GM12891 (cell line): Measurements from ENCODE around the gene ADAMTS19.

Source experiments
- PAX5 ChIP-seq: IDR thresholded peaks from 2 replicates; pipeline ENCODE4 v1.6.1; 2011; ENCODE audit warnings: low read length, moderate library complexity, mild to moderate bottlenecking; ENCODE audit not compliant: insufficient read depth, severe bottlenecking
- POLR2A ChIP-seq: IDR thresholded peaks from 2 replicates; pipeline ENCODE4 v1.6.1; 2011; ENCODE audit warnings: low read depth, low read length, control low read depth
- POLR2AphosphoS5 ChIP-seq: IDR thresholded peaks from 2 replicates; pipeline ENCODE4 v1.6.1; 2011; ENCODE audit warnings: low read depth, low read length, control low read depth
- POU2F2 ChIP-seq: IDR thresholded peaks from 2 replicates; pipeline ENCODE4 v1.6.1; 2011; ENCODE audit warnings: low read depth, mild to moderate bottlenecking, control low read depth, low read length, moderate library complexity
- SPI1 ChIP-seq: IDR thresholded peaks from 2 replicates; pipeline ENCODE4 v1.6.1; 2011; ENCODE audit warnings: low read depth, low read length, control low read depth
- TAF1 ChIP-seq: IDR thresholded peaks from 2 replicates; pipeline ENCODE4 v1.6.1; 2011; ENCODE audit warnings: low read depth, low read length, control low read depth

GRCh38 chr5:129771058-129771838 lies 311.1 kb downstream of the ADAMTS19 start:
- no peak for TF ChIP-seq POLR2A
- no peak for TF ChIP-seq SPI1
- no peak for TF ChIP-seq POU2F2
- TF ChIP-seq POLR2AphosphoS5: no peak
- TF ChIP-seq TAF1: no peak
- no peak for TF ChIP-seq PAX5
